ENCODE data around the gene NRAS.

GRCh38 chr1:114688526-114688925 lies 28.0 kb downstream of the NRAS start:
- TF ChIP-seq EZH2phosphoT487 (conservative IDR thresholded peaks at IDR 0.05; ENCODE audit: low read length) (no peak), CTCF (IDR thresholded peaks at IDR 0.05; ENCODE audit: insufficient read depth, low read length, poor library complexity, severe bottlenecking) (no peak)

Data from SU-DHL-6 (cell line).